ENCODE measurements around the gene SGCD.
A peak's percentile ranks its signal among the peaks of the same experiment; 100 is the strongest.

Gene SGCD

GRCh38 chr5:156471893-156472292, 144.9 kb downstream of the SGCD start:
- DNase-seq, result no peak

- no peak for DNase-seq
Measured at GRCh38 chr5:156473269-156473908, 146.4 kb downstream of the SGCD start.

GRCh38 chr5:156474251-156474650, 147.3 kb downstream of the SGCD start:
- DNase-seq, result peak; percentile 26

GRCh38 chr5:156475182-156476157, 148.5 kb downstream of the SGCD start:
- no peak for DNase-seq

- no peak for DNase-seq
Measured at GRCh38 chr5:156476158-156476551, 149.2 kb downstream of the SGCD start.

- no peak for DNase-seq
Measured at GRCh38 chr5:156476678-156477077, 149.7 kb downstream of the SGCD start.

- no peak for DNase-seq
Measured at GRCh38 chr5:156477196-156477595, 150.2 kb downstream of the SGCD start.

- DNase-seq, result no peak
Measured at GRCh38 chr5:156479849-156480248, 152.9 kb downstream of the SGCD start.

GRCh38 chr5:156481741-156482140, 154.8 kb downstream of the SGCD start:
- DNase-seq, result no peak

- DNase-seq, result no peak
Measured at GRCh38 chr5:156482818-156483217, 155.9 kb downstream of the SGCD start.

GRCh38 chr5:156486394-156487238, 159.7 kb downstream of the SGCD start:
- no peak for DNase-seq

GRCh38 chr5:156491766-156492165, 164.8 kb downstream of the SGCD start:
- DNase-seq, result no peak

GRCh38 chr5:156496291-156496690, 169.3 kb downstream of the SGCD start:
- no peak for DNase-seq

GRCh38 chr5:156497804-156498208, 170.8 kb downstream of the SGCD start:
- DNase-seq, result no peak

GRCh38 chr5:156498226-156498980, 171.4 kb downstream of the SGCD start:
- DNase-seq, result no peak

GRCh38 chr5:156500755-156501154, 173.8 kb downstream of the SGCD start:
- no peak for DNase-seq

GRCh38 chr5:156505101-156505500, 178.1 kb downstream of the SGCD start:
- DNase-seq, result no peak

GRCh38 chr5:156513123-156513815, 186.3 kb downstream of the SGCD start:
- DNase-seq, result no peak

- no peak for DNase-seq
Measured at GRCh38 chr5:156515121-156515520, 188.2 kb downstream of the SGCD start.

GRCh38 chr5:156515803-156516360, 188.9 kb downstream of the SGCD start:
- DNase-seq, result no peak
